Measurements from ENCODE around the gene AGFG2.

The AGFG2 gene

GRCh38 chr7:100588438-100588837, 49.4 kb downstream of the AGFG2 start:
- no peak for DNase-seq

- DNase-seq, result no peak
Observed at GRCh38 chr7:100589341-100589947, 50.4 kb downstream of the AGFG2 start.

GRCh38 chr7:100590077-100590737, 51.2 kb downstream of the AGFG2 start:
- no peak for DNase-seq

GRCh38 chr7:100591596-100591995, 52.6 kb downstream of the AGFG2 start:
- DNase-seq, result no peak

GRCh38 chr7:100595188-100595587, 56.2 kb downstream of the AGFG2 start:
- DNase-seq, result no peak

- no peak for DNase-seq
Observed at GRCh38 chr7:100598425-100598824, 59.4 kb downstream of the AGFG2 start.

- DNase-seq, result no peak
Observed at GRCh38 chr7:100599911-100600729, 61.1 kb downstream of the AGFG2 start.

- DNase-seq, result no peak
Observed at GRCh38 chr7:100600730-100601038, 61.7 kb downstream of the AGFG2 start.

GRCh38 chr7:100602889-100603725, 64.1 kb downstream of the AGFG2 start:
- DNase-seq, result no peak

- no peak for DNase-seq
Observed at GRCh38 chr7:100603726-100604027, 64.7 kb downstream of the AGFG2 start.

GRCh38 chr7:100604028-100604975, 65.3 kb downstream of the AGFG2 start:
- DNase-seq, result peak; percentile 53

GRCh38 chr7:100604976-100605911, 66.2 kb downstream of the AGFG2 start:
- DNase-seq, result no peak

GRCh38 chr7:100606313-100606712, 67.3 kb downstream of the AGFG2 start:
- no peak for DNase-seq

GRCh38 chr7:100607111-100607510, 68.1 kb downstream of the AGFG2 start:
- no peak for DNase-seq

- DNase-seq, result no peak
Observed at GRCh38 chr7:100609958-100610357, 71.0 kb downstream of the AGFG2 start.

- peak; percentile 97 for DNase-seq
Observed at GRCh38 chr7:100611983-100612729, 73.2 kb downstream of the AGFG2 start, which contains the start of gene MOSPD3. TSS of gene MOSPD3 (plus strand) at chr7:100612540. CDS start at chr7:100612792, 252 bp downstream.

GRCh38 chr7:100612730-100613390, 73.9 kb downstream of the AGFG2 start:
- DNase-seq, result no peak

- no peak for DNase-seq
Observed at GRCh38 chr7:100613412-100614175, 74.6 kb downstream of the AGFG2 start.
